Measurements from ENCODE around the gene C3. TPM values are rescaled to one million over a fixed set of nuclear protein-coding genes. Genes with fewer than 3 reads are reported as not detected.
"Not testable (repeated sequence)": the region's sequence is repeated elsewhere in the genome, so short reads cannot be mapped to it uniquely, and the experiment has no call there.

The C3 gene
- total RNA-seq (2014; rRNA removed; shearing (Covaris generic); ENCODE audit: low replicate concordance) = 2.2 and 7.5 TPM in 2 replicates

GRCh38 chr19:6720369-6721137, at the start of gene C3:
Gene C3, minus strand, starts transcription at chr19:6720650. Its CDS starts 61 bp downstream, at chr19:6720589.
- Histone ChIP-seq H3K9me3 (no peaks in the 10 kb centered on the region), H3K36me3 (no peaks in the 10 kb centered on the region), H3K27me3 (no peaks in the 10 kb centered on the region), H3K4me3 (no peak within 1 kb of the TSS)
- peak; percentile 59 for DNase-seq

DNA sequence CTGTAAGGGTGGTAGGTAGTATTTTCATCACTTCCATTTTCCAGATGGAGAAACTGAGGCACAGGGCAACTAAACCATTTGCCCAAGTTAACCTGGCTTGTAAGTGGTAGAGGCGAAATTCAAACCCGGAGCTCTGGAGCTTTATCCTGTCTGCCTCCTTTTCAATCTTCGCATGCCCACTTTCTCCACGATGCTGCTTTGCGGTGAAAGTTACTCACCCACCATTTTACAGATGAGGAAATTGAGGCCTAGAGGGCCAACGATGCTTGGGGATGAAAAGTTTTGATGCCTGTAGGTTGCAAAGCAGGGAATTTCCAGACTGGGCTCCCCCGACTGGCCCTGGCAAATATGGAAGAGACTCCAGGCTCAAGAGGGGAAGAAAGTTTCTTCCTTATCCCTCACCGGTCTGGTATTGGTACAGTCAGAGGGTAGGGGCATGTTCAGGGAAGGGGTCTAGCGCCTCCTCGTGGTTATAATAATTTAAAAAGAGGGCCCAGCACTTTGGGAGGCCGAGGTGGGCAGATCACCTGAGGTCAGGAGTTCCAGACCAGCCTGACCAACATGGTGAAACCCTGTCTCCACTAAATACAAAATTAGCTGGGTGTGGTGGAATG, 48.7 kb upstream of the C3 start:
- no peaks in the 10 kb centered on the region for H3K36me3 ChIP-seq
- no peak overlapping the region for H3K4me3 ChIP-seq
- H3K27me3 ChIP-seq = no peaks in the 10 kb centered on the region
- no peaks in the 10 kb centered on the region for H3K9me3 ChIP-seq
- no peak for DNase-seq

DNA sequence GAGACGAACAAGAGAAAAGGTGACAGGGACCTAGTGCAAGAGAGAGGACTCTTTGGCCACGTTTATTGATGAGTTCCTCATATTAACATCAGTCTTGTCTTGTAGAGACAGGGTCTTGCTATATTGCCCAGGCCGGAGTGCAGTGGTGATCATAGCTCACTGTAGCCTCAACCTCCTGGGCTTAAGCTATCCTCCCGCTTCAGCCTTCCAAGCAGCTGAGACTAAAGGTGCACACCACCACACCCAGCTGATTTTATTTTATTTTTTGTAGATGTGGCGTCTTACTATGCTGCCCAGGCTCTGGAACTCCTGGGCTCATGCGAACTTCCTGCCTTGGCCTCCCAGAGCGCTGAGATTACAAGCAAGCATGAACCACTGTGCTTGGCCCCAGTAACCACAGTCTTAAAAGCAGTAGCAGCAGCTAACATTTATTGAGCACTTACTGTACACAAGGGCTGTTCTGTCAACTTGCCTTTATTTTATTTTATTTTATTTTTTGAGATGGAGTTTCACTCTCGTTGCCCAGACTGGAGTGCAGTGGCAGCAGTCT, 47.9 kb upstream of the C3 start:
- Histone ChIP-seq H3K36me3 (no peaks in the 10 kb centered on the region), H3K4me3 (no peak overlapping the region), H3K27me3 (no peaks in the 10 kb centered on the region), H3K9me3 (no peaks in the 10 kb centered on the region)
- no peak for DNase-seq

- Histone ChIP-seq H3K9me3 (no peaks in the 10 kb centered on the region), H3K27me3 (no peaks in the 10 kb centered on the region), H3K4me3 (no peak within 1 kb of the TSS), H3K36me3 (no peaks in the 10 kb centered on the region)
- DNase-seq = no peak
These were observed 47.1 kb upstream of the C3 start, which contains the start of gene SH2D3A for GRCh38 chr19:6767357-6768235. Gene SH2D3A, minus strand, starts transcription at chr19:6767435. Its CDS starts 3,687 bp downstream, at chr19:6763748.

DNA sequence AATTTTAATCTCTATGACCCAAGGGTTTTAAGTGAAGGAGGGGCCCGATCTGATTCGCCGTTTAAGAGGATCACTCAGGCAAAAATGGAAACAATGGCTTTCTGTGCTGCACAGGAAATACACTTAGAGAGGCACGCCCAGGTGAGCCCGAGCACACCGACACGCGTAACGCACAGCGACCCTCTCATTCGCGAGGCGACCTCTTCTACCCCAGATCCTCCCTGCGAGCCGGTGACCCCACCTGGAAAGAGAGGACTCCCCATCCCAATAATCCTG, 46.6 kb upstream of the C3 start:
- no peak for DNase-seq
- Histone ChIP-seq H3K36me3 (no peaks in the 10 kb centered on the region), H3K27me3 (no peaks in the 10 kb centered on the region), H3K4me3 (no peak overlapping the region), H3K9me3 (no peaks in the 10 kb centered on the region)

DNA sequence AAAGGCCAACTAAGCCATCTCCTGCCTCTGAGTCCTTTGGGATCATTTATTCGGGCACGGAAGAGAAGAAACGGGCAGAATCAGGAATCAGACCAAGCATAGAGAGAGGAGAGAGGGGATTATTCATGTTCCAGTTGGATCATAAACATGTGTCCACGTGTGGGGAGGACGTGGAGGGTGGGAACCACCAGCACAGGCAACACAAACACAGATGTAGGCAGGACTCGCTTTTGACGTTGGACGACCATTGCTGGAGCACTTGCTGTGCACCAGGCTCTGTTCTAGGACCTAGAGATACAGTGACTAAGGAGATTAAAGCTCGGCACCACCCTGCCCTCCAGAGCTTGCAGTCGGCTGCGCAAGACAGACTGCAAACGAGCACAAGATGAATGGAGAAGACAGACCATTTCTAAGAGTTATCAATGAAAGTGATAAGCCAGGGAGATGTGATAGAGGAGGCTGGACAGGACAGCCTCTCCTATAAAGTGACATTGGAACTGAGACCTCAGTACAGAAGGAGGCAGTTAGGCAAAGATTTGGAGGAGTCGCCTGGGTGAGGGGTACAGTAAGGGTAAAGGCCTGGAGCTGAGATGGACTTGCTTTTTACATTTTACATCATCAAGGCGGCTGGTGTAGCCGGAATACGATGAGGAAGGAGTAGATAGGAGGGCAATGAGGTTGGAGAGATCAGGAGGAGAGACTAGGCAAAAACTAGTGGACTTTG, 46.1 kb upstream of the C3 start:
- no peaks in the 10 kb centered on the region for H3K36me3 ChIP-seq
- DNase-seq = no peak
- H3K4me3 ChIP-seq = no peak overlapping the region
- H3K9me3 ChIP-seq = no peaks in the 10 kb centered on the region
- no peaks in the 10 kb centered on the region for H3K27me3 ChIP-seq

DNA sequence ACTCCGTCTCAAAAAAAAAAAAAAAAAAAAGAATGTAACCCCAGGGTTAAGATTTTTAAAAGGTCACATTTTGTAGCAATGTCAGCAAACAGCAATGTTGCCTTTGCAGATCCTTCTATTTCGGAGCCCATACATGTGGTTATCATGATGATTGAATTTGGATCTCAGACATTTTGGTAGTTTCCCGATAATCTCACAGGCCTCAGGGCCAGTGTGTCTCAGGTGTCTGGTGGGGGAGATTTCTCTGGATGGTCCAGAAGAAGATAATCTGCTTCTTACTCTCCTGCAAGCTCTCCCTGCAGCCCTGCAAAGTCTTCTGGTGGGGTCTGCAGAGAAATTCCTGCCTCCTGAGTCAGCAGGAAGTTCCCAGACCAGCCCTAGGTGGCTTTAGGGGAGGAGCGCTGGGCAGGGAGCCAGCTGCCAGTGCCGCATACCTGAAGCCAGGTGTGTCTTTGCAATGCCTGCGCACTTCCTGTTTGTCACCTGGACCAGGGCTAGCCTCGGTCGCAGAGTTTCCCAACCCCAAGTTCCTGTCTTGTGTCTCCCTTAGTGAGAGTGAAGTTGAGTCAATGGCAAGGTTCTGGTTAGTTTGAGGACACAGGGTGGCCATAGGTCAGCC, 45.4 kb upstream of the C3 start:
- no peak overlapping the region for H3K4me3 ChIP-seq
- DNase-seq = no peak

DNA sequence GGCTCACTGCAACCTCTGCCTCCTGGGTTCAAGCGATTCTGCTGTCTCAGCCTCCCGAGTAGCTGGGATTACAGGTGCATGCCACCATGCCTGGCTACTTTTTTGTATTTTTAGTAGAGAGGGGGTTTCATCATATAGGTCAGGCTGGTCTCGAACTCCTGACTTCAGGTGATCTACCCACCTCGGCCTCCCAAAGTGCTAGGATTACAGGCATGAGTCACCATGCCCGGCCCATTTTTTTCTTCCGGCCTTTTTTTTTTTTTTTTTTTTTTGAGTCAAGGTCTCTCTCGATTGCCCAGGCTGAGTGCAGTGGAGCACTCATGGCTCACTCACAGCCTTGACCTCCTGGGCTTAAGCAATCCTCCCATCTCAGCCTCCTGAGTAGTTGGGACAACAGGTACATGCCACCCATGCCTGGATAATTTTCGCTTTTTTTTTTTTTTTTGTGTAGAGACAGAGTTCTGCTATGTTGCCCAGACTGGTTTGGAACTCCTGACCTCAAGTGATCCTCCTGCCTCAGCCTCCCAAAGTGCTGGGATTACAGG, 41.9 kb upstream of the C3 start:
- H3K4me3 ChIP-seq, H3K36me3 ChIP-seq, H3K27me3 ChIP-seq, H3K9me3 ChIP-seq, DNase-seq: not testable (repeated sequence)

More for the DNA sequence above, 45.4 kb upstream of the C3 start:
- Histone ChIP-seq H3K36me3 (no peaks in the 10 kb centered on the region), H3K9me3 (no peaks in the 10 kb centered on the region), H3K27me3 (no peaks in the 10 kb centered on the region)

- DNase-seq = no peak
- no peak overlapping the region for H3K4me3 ChIP-seq
- H3K9me3 ChIP-seq = no peaks in the 10 kb centered on the region
- no peaks in the 10 kb centered on the region for H3K36me3 ChIP-seq
- H3K27me3 ChIP-seq = no peaks in the 10 kb centered on the region
These were observed 40.7 kb upstream of the C3 start for GRCh38 chr19:6761053-6761676.

DNA sequence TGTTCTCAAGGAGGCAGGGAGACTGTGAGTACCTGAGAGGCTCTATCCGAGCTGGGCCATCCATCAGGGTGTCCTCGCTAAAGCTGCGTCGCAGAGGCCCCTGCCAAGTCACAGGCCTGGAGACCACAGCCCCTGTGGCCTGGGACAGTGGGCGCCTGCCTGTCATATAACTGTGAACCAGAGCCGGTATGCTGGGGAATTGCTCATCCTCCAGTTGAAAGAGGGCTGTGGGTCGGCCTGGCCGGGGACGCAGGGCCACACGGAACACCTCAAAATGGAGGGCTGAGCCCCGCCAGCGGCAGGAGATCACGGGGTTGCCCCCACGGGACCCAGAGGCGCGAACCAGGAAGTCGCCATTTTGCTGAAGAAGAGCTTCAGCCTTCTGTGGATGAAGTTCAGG, 40.2 kb upstream of the C3 start:
- H3K36me3 ChIP-seq = no peaks in the 10 kb centered on the region
- no peak for DNase-seq
- H3K27me3 ChIP-seq = no peaks in the 10 kb centered on the region
- no peak overlapping the region for H3K4me3 ChIP-seq
- H3K9me3 ChIP-seq = no peaks in the 10 kb centered on the region

- Histone ChIP-seq H3K36me3 (no peaks in the 10 kb centered on the region), H3K27me3 (no peaks in the 10 kb centered on the region), H3K4me3 (no peak overlapping the region), H3K9me3 (no peaks in the 10 kb centered on the region)
- no peak for DNase-seq
These were observed 34.4 kb upstream of the C3 start for GRCh38 chr19:6754653-6755463.

- H3K4me3 ChIP-seq = no peak overlapping the region
- no peak for DNase-seq
These were observed 33.7 kb upstream of the C3 start for GRCh38 chr19:6754136-6754535.

DNA sequence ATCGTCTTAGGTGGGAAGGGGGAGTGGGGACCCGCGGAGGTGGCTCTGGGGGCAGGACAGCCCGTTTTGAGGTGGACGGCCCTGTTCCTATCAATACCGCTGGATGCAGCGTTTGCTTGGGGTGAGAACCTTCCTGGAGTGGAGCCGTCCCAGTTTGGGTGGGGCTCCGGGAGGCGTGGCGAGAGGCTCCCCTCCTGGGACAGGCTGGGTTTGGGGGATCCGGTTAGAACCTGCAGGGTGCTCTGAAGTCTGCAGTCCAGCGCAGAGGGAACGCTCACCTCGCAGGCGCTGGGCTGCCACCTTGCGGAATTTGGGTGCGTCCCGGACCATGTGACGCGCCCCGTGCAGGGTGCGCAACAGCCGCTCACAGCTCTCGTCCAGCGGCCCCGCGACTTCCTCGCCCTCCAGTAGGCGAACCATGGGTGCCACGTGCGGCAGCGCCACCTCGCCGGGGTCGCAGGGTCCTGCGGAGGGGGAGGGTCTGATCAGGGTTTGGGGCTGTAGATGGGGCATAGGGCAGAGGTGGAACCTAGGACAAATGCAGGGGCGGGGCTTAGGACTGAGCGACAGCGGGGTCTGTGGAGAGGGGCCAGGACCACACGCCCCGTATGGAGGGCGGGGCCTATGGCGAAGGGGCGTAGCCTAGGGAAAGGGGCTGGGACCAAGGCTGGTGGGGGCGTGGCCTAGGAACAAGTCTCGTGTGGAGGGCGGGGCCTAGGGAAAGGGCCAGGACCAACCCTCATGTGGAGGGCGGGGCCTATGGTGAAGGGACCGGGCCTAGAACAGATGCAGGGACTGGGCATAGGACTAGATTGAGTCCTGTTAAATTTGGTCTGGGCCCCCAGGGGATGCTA, 33.0 kb upstream of the C3 start:
- Histone ChIP-seq H3K4me3 (no peak overlapping the region), H3K27me3 (no peaks in the 10 kb centered on the region), H3K9me3 (no peaks in the 10 kb centered on the region), H3K36me3 (peaks cover 7% of the 10 kb centered on the region; the same call in 1 of the 2 replicates)
- peak; percentile 39 for DNase-seq

More at GRCh38 chr19:6754136-6754535, 33.7 kb upstream of the C3 start:
- Histone ChIP-seq H3K36me3 (peaks cover 7% of the 10 kb centered on the region; the same call in 1 of the 2 replicates), H3K9me3 (no peaks in the 10 kb centered on the region), H3K27me3 (no peaks in the 10 kb centered on the region)

Measured in MG63 (cell line).